SU-DHL-6 (cell line): ENCODE measurements around the gene FHOD3.

Experiments used
- H2AFZ ChIP-seq: fragments of 200-600 bp; sonication (generic); 2 replicates; pipeline ENCODE4 v1.6.1; 2014; ENCODE audit warnings: low read depth, mild to moderate bottlenecking, moderate library complexity, mixed read lengths, antibody characterized with exemption, low read length; ENCODE audit not compliant: severe bottlenecking
- H3F3A ChIP-seq: fragments of 200-600 bp; shearing (Covaris generic); 2 replicates; pipeline ENCODE4 v1.6.0; 2016; ENCODE audit warnings: antibody characterized with exemption, mild to moderate bottlenecking; ENCODE audit not compliant: insufficient read depth
- H3K27ac ChIP-seq: fragments of 200-600 bp; sonication (generic); 2 replicates; pipeline ENCODE4 v1.5.1; 2016; ENCODE audit warnings: low read depth, mild to moderate bottlenecking, low read length, moderate library complexity, mixed read lengths
- H3K27me3 ChIP-seq: fragments of 200-600 bp; sonication (generic), shearing (Covaris generic); 2 replicates; pipeline ENCODE4 v1.6.0; 2014; ENCODE audit warnings: mild to moderate bottlenecking, low read length
- H3K36me3 ChIP-seq: fragments of 200-600 bp; sonication (generic); 2 replicates; pipeline ENCODE4 v1.6.1; 2014; ENCODE audit warnings: mild to moderate bottlenecking, low read length, mixed read lengths
- H3K4me2 ChIP-seq: fragments of 300-600, 200-600 bp; shearing (Covaris generic), sonication (generic); 2 replicates; pipeline ENCODE4 v1.6.0; 2014; ENCODE audit warnings: low read length, low read depth, mild to moderate bottlenecking; ENCODE audit not compliant: poor library complexity, severe bottlenecking
- H3K4me3 ChIP-seq: fragments of 200-600 bp; sonication (generic); 2 replicates; pipeline ENCODE4 v1.5.1; 2014; ENCODE audit warnings: antibody characterized with exemption, low read length, mild to moderate bottlenecking, mixed read lengths; ENCODE audit not compliant: insufficient read depth, poor library complexity, severe bottlenecking
- H3K79me2 ChIP-seq: fragments of 200-600 bp; sonication (generic); 2 replicates; pipeline ENCODE4 v1.6.1; 2014; ENCODE audit warnings: mild to moderate bottlenecking, low read length, moderate library complexity; ENCODE audit not compliant: insufficient read depth
- H3K9ac ChIP-seq: fragments of 200-600 bp; sonication (generic); 2 replicates; pipeline ENCODE4 v1.7.0; 2014; ENCODE audit warnings: mild to moderate bottlenecking, low read length
- H3K9me2 ChIP-seq: fragments of 200-600 bp; sonication (generic); replicated peaks from 2 replicates; pipeline ENCODE4 v1.6.1; 2014; ENCODE audit warnings: low read length; ENCODE audit not compliant: insufficient read depth
- H3K9me3 ChIP-seq: fragments of 200-600 bp; sonication (generic); 2 replicates; pipeline ENCODE4 v1.6.1; 2014; ENCODE audit warnings: low read length, mixed read lengths; ENCODE audit not compliant: insufficient read depth
- H4K20me1 ChIP-seq: fragments of 200-600 bp; sonication (generic); 2 replicates; pipeline ENCODE4 v1.6.1; 2014; ENCODE audit warnings: low read depth, mild to moderate bottlenecking, antibody characterized with exemption, low read length, moderate library complexity, mixed read lengths
- EZH2phosphoT487 ChIP-seq: fragments of 200-600 bp; sonication (generic), shearing (Covaris generic); conservative IDR thresholded peaks from 2 replicates; pipeline ENCODE4 v1.6.1; 2018; ENCODE audit warnings: mild to moderate bottlenecking, antibody characterized with exemption, low read length, moderate library complexity, mixed read lengths
- TF ChIP-seq, protein P1 (sequence below): fragments of 200-600 bp; sonication (generic); IDR thresholded peaks from one replicate; pipeline ENCODE4 v1.5.1; 2017; ENCODE audit warnings: antibody characterized with exemption, mild to moderate bottlenecking, low read length, moderate library complexity; ENCODE audit not compliant: insufficient read depth, poor library complexity, severe bottlenecking

Gene FHOD3

DNA sequence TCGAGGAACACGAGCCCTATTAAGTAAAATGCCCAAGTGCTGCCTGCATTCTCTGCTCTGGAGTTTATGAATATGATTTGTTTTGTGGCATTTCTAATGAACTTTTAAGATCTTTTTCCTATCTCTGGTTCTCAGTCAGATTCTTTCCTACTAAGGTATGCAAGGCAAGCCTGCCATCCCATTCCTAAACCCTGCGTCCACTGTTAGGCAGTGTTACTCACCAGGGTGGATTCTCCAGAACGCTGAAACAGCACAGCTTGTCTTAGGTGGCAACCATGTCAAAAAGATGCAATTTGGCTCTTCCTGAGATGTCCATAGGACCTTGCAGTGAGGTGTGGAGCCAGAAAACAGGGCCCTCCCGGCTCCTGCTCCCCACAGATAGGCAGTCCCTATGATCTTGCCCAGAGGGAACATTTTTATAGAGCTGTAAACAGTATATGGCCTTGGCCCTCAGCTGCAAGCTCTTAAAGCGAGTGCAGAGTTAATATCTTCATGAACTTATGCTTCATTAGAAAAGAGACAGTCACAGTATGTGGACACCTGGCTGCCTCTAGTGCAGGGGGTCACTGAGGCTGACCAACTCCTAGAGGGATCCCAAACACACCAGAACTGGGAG is 446.9 kb downstream of the FHOD3 start:
- no peak overlapping the region for H3K4me3 ChIP-seq
- no peaks in the 10 kb centered on the region for H3F3A ChIP-seq
- H3K79me2 ChIP-seq, result no peaks in the 10 kb centered on the region
- no peak for TF ChIP-seq EZH2phosphoT487
- TF ChIP-seq, protein P1, sequence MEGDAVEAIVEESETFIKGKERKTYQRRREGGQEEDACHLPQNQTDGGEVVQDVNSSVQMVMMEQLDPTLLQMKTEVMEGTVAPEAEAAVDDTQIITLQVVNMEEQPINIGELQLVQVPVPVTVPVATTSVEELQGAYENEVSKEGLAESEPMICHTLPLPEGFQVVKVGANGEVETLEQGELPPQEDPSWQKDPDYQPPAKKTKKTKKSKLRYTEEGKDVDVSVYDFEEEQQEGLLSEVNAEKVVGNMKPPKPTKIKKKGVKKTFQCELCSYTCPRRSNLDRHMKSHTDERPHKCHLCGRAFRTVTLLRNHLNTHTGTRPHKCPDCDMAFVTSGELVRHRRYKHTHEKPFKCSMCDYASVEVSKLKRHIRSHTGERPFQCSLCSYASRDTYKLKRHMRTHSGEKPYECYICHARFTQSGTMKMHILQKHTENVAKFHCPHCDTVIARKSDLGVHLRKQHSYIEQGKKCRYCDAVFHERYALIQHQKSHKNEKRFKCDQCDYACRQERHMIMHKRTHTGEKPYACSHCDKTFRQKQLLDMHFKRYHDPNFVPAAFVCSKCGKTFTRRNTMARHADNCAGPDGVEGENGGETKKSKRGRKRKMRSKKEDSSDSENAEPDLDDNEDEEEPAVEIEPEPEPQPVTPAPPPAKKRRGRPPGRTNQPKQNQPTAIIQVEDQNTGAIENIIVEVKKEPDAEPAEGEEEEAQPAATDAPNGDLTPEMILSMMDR, result no peak
- no peaks in the 10 kb centered on the region for H3K9me2 ChIP-seq
- no peaks in the 10 kb centered on the region for H3K27me3 ChIP-seq
- no peaks in the 10 kb centered on the region for H3K36me3 ChIP-seq
- no peak overlapping the region for H3K27ac ChIP-seq
- no peaks in the 10 kb centered on the region for H4K20me1 ChIP-seq
- no peak overlapping the region for H2AFZ ChIP-seq
- H3K4me2 ChIP-seq, result no peak overlapping the region
- H3K9me3 ChIP-seq, result no peaks in the 10 kb centered on the region
- no peak overlapping the region for H3K9ac ChIP-seq

DNA sequence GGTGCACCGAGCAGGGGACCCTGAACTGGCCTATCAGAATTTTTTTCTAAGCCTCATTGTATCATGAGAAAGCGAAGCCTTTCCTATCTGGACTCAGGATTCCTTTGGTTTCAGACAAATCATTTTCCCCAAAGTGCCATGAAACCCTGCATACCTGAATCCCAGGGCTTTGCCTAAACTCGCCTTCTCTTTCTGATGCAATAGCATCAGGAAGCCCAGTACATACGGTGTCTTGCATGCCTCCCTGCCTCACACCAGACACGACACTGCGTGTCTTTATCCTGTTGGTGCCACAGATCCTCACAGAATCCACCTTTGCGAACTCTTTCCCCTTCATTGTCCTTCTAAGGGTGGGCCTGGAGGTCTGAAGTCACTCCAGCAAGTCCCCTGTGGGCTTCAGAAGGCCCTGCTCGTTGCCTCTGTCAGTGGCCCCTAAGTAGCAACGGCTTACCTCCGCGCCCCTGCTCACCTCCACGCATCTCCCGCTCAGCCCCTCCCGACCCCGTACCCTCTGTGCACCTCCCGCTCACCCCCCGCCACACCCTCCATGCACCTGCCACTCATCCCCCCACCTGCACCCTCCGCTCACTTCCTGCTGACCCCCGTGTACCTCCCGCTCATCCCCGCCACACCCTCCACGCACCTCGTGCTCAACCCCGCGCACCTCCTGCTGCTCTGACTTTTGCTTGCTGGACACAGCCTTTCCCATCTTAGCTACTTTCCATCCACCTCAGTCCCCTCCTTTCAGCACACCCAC is 447.9 kb downstream of the FHOD3 start:
- Histone ChIP-seq H3K4me2 (no peak overlapping the region), H3K9me3 (no peaks in the 10 kb centered on the region), H3K9ac (no peak overlapping the region), H3K79me2 (no peaks in the 10 kb centered on the region), H3K27ac (no peak overlapping the region), H3K36me3 (no peaks in the 10 kb centered on the region), H4K20me1 (no peaks in the 10 kb centered on the region), H3F3A (no peaks in the 10 kb centered on the region), H3K4me3 (no peak overlapping the region), H3K9me2 (no peaks in the 10 kb centered on the region), H3K27me3 (no peaks in the 10 kb centered on the region), H2AFZ (no peak overlapping the region)
- TF ChIP-seq EZH2phosphoT487, result no peak
- TF ChIP-seq, protein P1, result no peak

DNA sequence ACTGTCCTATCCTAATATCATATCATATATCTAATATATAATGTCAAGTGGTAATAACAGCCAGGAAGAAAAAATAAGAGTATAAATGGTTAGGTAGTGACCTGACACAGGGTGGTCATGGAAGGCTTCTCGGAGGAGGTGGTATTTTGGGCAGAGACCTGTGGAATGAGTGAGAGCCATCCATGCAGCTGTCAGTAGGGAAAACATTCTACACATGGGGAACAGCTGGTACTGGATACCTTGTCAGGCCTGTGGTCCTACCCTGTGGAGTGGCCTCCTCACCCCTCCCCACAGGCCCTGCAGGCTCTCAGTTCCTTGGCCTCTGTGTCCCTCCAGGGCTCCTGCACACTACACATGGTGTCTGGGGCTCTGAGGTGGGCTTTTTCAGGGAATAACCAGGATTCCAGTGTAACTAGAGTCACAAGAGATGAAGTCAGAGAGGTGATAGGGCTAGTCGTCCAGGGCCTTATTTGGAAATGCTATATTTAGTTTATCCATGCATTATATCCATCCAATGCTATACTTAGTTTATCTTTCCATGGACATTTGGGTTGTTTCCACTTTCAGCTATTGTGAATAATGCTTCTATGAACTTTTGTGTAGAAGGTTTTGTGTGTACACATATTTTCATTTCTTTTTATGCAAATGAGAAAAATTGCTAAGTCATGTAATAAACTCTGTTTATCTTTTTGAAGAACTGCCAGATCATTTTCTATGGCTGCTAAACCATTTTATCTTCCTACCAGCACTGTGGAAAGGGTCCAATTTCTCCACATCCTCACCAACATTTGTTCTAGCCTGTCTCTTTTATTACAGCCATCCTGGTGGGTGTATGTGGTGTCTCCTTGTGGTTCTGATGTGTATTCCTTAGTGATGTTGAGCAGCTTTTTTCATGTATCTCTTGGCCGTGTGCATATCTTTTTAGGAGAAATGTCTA is 455.7 kb downstream of the FHOD3 start:
- Histone ChIP-seq H3K4me3 (no peak overlapping the region), H3K36me3 (no peaks in the 10 kb centered on the region), H3K79me2 (no peaks in the 10 kb centered on the region), H3K9me2 (no peaks in the 10 kb centered on the region), H3K27me3 (no peaks in the 10 kb centered on the region), H3K27ac (no peak overlapping the region), H3K9ac (no peak overlapping the region), H3K4me2 (no peak overlapping the region), H4K20me1 (no peaks in the 10 kb centered on the region), H3K9me3 (no peaks in the 10 kb centered on the region), H3F3A (no peaks in the 10 kb centered on the region), H2AFZ (no peak overlapping the region)
- TF ChIP-seq, protein P1, result no peak
- no peak for TF ChIP-seq EZH2phosphoT487
